MCF 10A (cell line): ENCODE measurements around the gene CFAP53. TPM values are rescaled to one million over a fixed set of nuclear protein-coding genes. Genes with fewer than 3 reads are reported as not detected.

Experiments used
- Bru-seq: library from RNA; stranded (reverse); fragments of 400-500 nt; gene quantifications from one replicate; lab custom pipeline; 2021; lab: Mats Ljungman, UMichigan
- BruChase-seq, 2 experiments: library from RNA; stranded (reverse); fragments of 400-500 nt; gene quantifications; one replicate each; lab custom pipeline; 2021; lab: Mats Ljungman, UMichigan
- BruUV-seq: library from RNA; stranded (reverse); fragments of 400-500 nt; replicated peaks from 2 replicates; lab custom pipeline; 2021; lab: Mats Ljungman, UMichigan
- CTCF ChIA-PET: fragments of 300-600 bp; sonication (Branson Sonifier 250); formaldehyde crosslinking; extraction: SDS; loops from one replicate; lab custom pipeline; 2021; ENCODE audit warnings: antibody characterized with exemption, inconsistent platforms; lab: Yijun Ruan, JAX
- POLR2A ChIA-PET: fragments of 300-600, 350-650 bp; sonication (Branson Sonifier 250); formaldehyde crosslinking; extraction: SDS; loops from one replicate; lab custom pipeline; 2020; ENCODE audit warnings: antibody characterized with exemption, inconsistent platforms; lab: Yijun Ruan, JAX
- DNase-seq: peaks from one replicate; pipeline ENCODE4 v3.0.0-alpha.2; 2018; ENCODE audit not compliant: unreplicated experiment
- H3K27ac Mint-ChIP-seq: one replicate; pipeline ENCODE4 v1.8.0; 2022; ENCODE audit warnings: mild to moderate bottlenecking, low read depth, mixed read lengths; ENCODE audit not compliant: unreplicated experiment
- H3K27me3 Mint-ChIP-seq: one replicate; pipeline ENCODE4 v1.8.0; 2022; ENCODE audit warnings: mixed read lengths; ENCODE audit not compliant: insufficient read depth, unreplicated experiment
- H3K36me3 Mint-ChIP-seq: one replicate; pipeline ENCODE4 v1.8.0; 2022; ENCODE audit warnings: mild to moderate bottlenecking, moderate library complexity, mixed read lengths; ENCODE audit not compliant: insufficient read depth, unreplicated experiment
- H3K4me1 Mint-ChIP-seq: one replicate; pipeline ENCODE4 v1.8.0; 2022; ENCODE audit warnings: mixed read lengths; ENCODE audit not compliant: insufficient read depth, unreplicated experiment
- H3K4me3 Mint-ChIP-seq: one replicate; pipeline ENCODE4 v1.8.0; 2022; ENCODE audit warnings: mild to moderate bottlenecking, moderate library complexity, mixed read lengths; ENCODE audit not compliant: unreplicated experiment
- H3K9me3 Mint-ChIP-seq: one replicate; pipeline ENCODE4 v1.8.0; 2022; ENCODE audit warnings: mixed read lengths; ENCODE audit not compliant: unreplicated experiment
- CTCF ChIP-seq: fragments of 200-600 bp; IDR thresholded peaks from one replicate; pipeline ENCODE4 v1.8.0; 2022; ENCODE audit warnings: antibody characterized with exemption, mild to moderate bottlenecking; ENCODE audit not compliant: unreplicated experiment
- intact Hi-C: fragments of 100-400 bp; cut with micrococcal nuclease; formaldehyde crosslinking; loops from 2 replicates; pipeline ENCODE4 v1.14.1; 2022
- long read RNA-seq: library from polyadenylated mRNA; stranded (forward); transcript quantifications from one replicate; pipeline ENCODE4 v2.0.0, GENCODE V29; 2022
- total RNA-seq: library from RNA; stranded (reverse); gene quantifications from 2 replicates; pipeline ENCODE4 v1.2.3, GENCODE V29; 2022

The CFAP53 gene
- 2.2 and 5.0 TPM in 2 replicates for total RNA-seq
- percentile 67 among the genes with signal in this experiment for Bru-seq, nascent RNA
- BruChase-seq, experiment 1, labeled RNA remaining after a 6-hour chase = percentile 95 among the genes with signal in this experiment
- percentile 91 among the genes with signal in this experiment for BruChase-seq, experiment 2, labeled RNA remaining after a 2-hour chase
- long read RNA-seq, partial matches to known transcripts = 1 of 1 reads
- long read RNA-seq, other reads (novel, unspliced or antisense) = 0 of 1 reads

- POLR2A ChIA-PET = interaction anchor here (0.7 to 1.0 kb wide), 2 partner anchors 12 to 1318 kb away, joined by 3 to 4 read pairs; no protein-coding TSS in a partner anchor
- peak within 1 kb of the TSS; percentile 62 for H3K4me3 Mint-ChIP-seq
- H3K36me3 Mint-ChIP-seq = peaks cover 44% of the 10 kb centered on the region
- no peak for TF ChIP-seq CTCF
- no peaks in the 10 kb centered on the region for H3K9me3 Mint-ChIP-seq
- no peak within 1 kb of the TSS for H3K27ac Mint-ChIP-seq
- intact Hi-C loops = no loop called here
- H3K4me1 Mint-ChIP-seq = peaks cover 4% of the 10 kb centered on the region
- CTCF ChIA-PET = interaction anchor here (1.0 kb wide), 1 partner anchor 91 kb away, joined by 4 read pairs; no protein-coding TSS in a partner anchor
- no TSS peak for BruUV-seq
- DNase-seq = no peak
- no peaks in the 10 kb centered on the region for H3K27me3 Mint-ChIP-seq
These were observed at the start of gene CFAP53 for GRCh38 chr18:50266248-50266704. TSS of gene CFAP53 (minus strand) at chr18:50266495. CDS start at chr18:50266404, 91 bp downstream.

- Mint-ChIP-seq H3K27me3 (peaks cover 14% of the 10 kb centered on the region), H3K36me3 (no peaks in the 10 kb centered on the region), H3K4me1 (peaks cover 4% of the 10 kb centered on the region), H3K27ac (no peak overlapping the region), H3K9me3 (no peaks in the 10 kb centered on the region), H3K4me3 (no peak overlapping the region)
- POLR2A ChIA-PET = interaction anchor here (1.5 kb wide), 1 partner anchor 11 kb away, joined by 3 read pairs; no protein-coding TSS in a partner anchor
- intact Hi-C loops = no loop called here
- no peak for TF ChIP-seq CTCF
- CTCF ChIA-PET = no interaction called here
- no peak for DNase-seq
- BruUV-seq = no TSS peak
These were observed 49.0 kb upstream of the CFAP53 start for GRCh38 chr18:50315100-50315871.

GRCh38 chr18:50313873-50314460, 47.7 kb upstream of the CFAP53 start:
- Mint-ChIP-seq H3K27me3 (peaks cover 1% of the 10 kb centered on the region), H3K9me3 (no peaks in the 10 kb centered on the region), H3K27ac (no peak overlapping the region), H3K36me3 (no peaks in the 10 kb centered on the region), H3K4me3 (no peak overlapping the region), H3K4me1 (peaks cover 4% of the 10 kb centered on the region)
- DNase-seq = no peak
- TF ChIP-seq CTCF = no peak
- POLR2A ChIA-PET = interaction anchor here (1.5 kb wide), 1 partner anchor 13 kb away, joined by 3 read pairs; no protein-coding TSS in a partner anchor
- intact Hi-C loops = no loop called here
- CTCF ChIA-PET = no interaction called here
- BruUV-seq = no TSS peak
